Kidney tubule cell (primary cell): ENCODE data around the gene BTLA.

ENCODE experiments used
- DNase-seq: peaks from one replicate; pipeline ENCODE4 v3.0.0-alpha.2; 2018; ENCODE audit warnings: low spot score

Gene BTLA

GRCh38 chr3:112491373-112491772 lies 7.9 kb downstream of the BTLA start:
- DNase-seq = no peak

- no peak for DNase-seq
These were observed 9.4 kb downstream of the BTLA start for GRCh38 chr3:112489674-112490479.

- no peak for DNase-seq
These were observed 12.3 kb downstream of the BTLA start for GRCh38 chr3:112486811-112487505.

- DNase-seq = no peak
These were observed 14.9 kb downstream of the BTLA start for GRCh38 chr3:112484352-112484751.

GRCh38 chr3:112482675-112483074 lies 16.6 kb downstream of the BTLA start:
- DNase-seq = no peak

- DNase-seq = no peak
These were observed 18.0 kb downstream of the BTLA start for GRCh38 chr3:112481302-112481721.

GRCh38 chr3:112477891-112478290 lies 21.4 kb downstream of the BTLA start:
- no peak for DNase-seq

GRCh38 chr3:112476346-112476745 lies 22.9 kb downstream of the BTLA start:
- DNase-seq = no peak

GRCh38 chr3:112474796-112475195 lies 24.5 kb downstream of the BTLA start:
- no peak for DNase-seq

GRCh38 chr3:112472691-112473090 lies 26.6 kb downstream of the BTLA start:
- DNase-seq = no peak

- DNase-seq = no peak
These were observed 27.5 kb downstream of the BTLA start for GRCh38 chr3:112471596-112472325.

- peak; percentile 59 for DNase-seq
These were observed 28.5 kb downstream of the BTLA start for GRCh38 chr3:112470788-112471187.

GRCh38 chr3:112469671-112470070 lies 29.6 kb downstream of the BTLA start:
- no peak for DNase-seq

GRCh38 chr3:112467539-112467938 lies 31.7 kb downstream of the BTLA start:
- no peak for DNase-seq

GRCh38 chr3:112466020-112466419 lies 33.3 kb downstream of the BTLA start:
- DNase-seq = no peak

GRCh38 chr3:112464264-112464663 lies 35.0 kb downstream of the BTLA start:
- peak; percentile 6 for DNase-seq

- no peak for DNase-seq
These were observed 36.0 kb downstream of the BTLA start for GRCh38 chr3:112463250-112463649.

GRCh38 chr3:112461787-112462186 lies 37.5 kb downstream of the BTLA start:
- DNase-seq = peak; percentile 5

GRCh38 chr3:112460519-112461195 lies 38.6 kb downstream of the BTLA start:
- DNase-seq = peak; percentile 26

- DNase-seq = no peak
These were observed 39.5 kb downstream of the BTLA start for GRCh38 chr3:112459750-112460149.

GRCh38 chr3:112456147-112456546 lies 43.1 kb downstream of the BTLA start:
- no peak for DNase-seq

- DNase-seq = peak; percentile 48
These were observed 50.3 kb downstream of the BTLA start for GRCh38 chr3:112448939-112449338.
